OCI-LY3 (cell line): ENCODE results near the gene PBX3.

Experiments used
- H2AFZ ChIP-seq: fragments of 200-600, 300-600 bp; shearing (Covaris generic); 2 replicates; pipeline ENCODE4 v1.6.0; 2014; ENCODE audit warnings: antibody characterized with exemption, low read depth, low read length
- H3K27ac ChIP-seq: fragments of 200-600, 300-600 bp; sonication (generic); 2 replicates; pipeline ENCODE4 v1.5.1; 2014; ENCODE audit warnings: mild to moderate bottlenecking, low read length, moderate library complexity, mixed read lengths
- H3K27me3 ChIP-seq: fragments of 200-600, 300-600 bp; sonication (generic); 2 replicates; pipeline ENCODE4 v1.6.1; 2014; ENCODE audit warnings: low read depth, low read length, mixed read lengths
- H3K36me3 ChIP-seq: fragments of 200-600, 300-600 bp; sonication (generic); replicated peaks from 2 replicates; pipeline ENCODE3; 2014; ENCODE audit warnings: low read depth, low read length, mixed read lengths
- H3K4me1 ChIP-seq: fragments of 300-600, 200-600 bp; sonication (generic); 2 replicates; pipeline ENCODE4 v1.6.1; 2014; ENCODE audit warnings: low read length, mixed read lengths
- H3K4me2 ChIP-seq: fragments of 200-600, 300-600 bp; sonication (generic); 2 replicates; pipeline ENCODE4 v1.6.1; 2014; ENCODE audit warnings: low read length, mixed read lengths
- H3K4me3 ChIP-seq: fragments of 300-600, 200-600 bp; sonication (generic); 2 replicates; pipeline ENCODE4 v1.5.1; 2014; ENCODE audit warnings: antibody characterized with exemption, mild to moderate bottlenecking, low read length, moderate library complexity
- H3K79me2 ChIP-seq: fragments of 300-600, 200-600 bp; shearing (Covaris generic); 2 replicates; pipeline ENCODE4 v1.6.1; 2014; ENCODE audit warnings: mild to moderate bottlenecking, low read length, mixed read lengths
- H3K9ac ChIP-seq: fragments of 300-600, 200-600 bp; shearing (Covaris generic); 2 replicates; pipeline ENCODE4 v1.6.0; 2014; ENCODE audit warnings: mild to moderate bottlenecking, low read length, moderate library complexity
- H3K9me3 ChIP-seq: fragments of 200-600, 300-600 bp; shearing (Covaris generic); 2 replicates; pipeline ENCODE4 v1.6.1; 2014; ENCODE audit warnings: low read length, mixed read lengths; ENCODE audit not compliant: insufficient read depth
- H4K20me1 ChIP-seq: fragments of 200-600, 300-600 bp; sonication (generic); 2 replicates; pipeline ENCODE4 v1.6.1; 2016; ENCODE audit warnings: low read length, mixed read lengths; ENCODE audit not compliant: insufficient read depth
- EZH2phosphoT487 ChIP-seq: fragments of 200-600 bp; shearing (Covaris generic); IDR thresholded peaks from 2 replicates; pipeline ENCODE4 v1.6.1; 2018; ENCODE audit warnings: antibody characterized with exemption, mixed run types, low read depth
- TF ChIP-seq, protein P1 (sequence below): fragments of 200-600, 300-600 bp; sonication (generic); IDR thresholded peaks from 2 replicates; pipeline ENCODE4 v1.5.1; 2014; ENCODE audit warnings: antibody characterized with exemption, low read length, low read depth

Gene PBX3

GRCh38 chr9:125825762-125826161 is 78.6 kb downstream of the PBX3 start:
- Histone ChIP-seq H2AFZ (no peak overlapping the region), H3K27ac (no peak overlapping the region), H3K4me2 (no peak overlapping the region), H3K9ac (no peak overlapping the region), H3K9me3 (no peaks in the 10 kb centered on the region), H3K36me3 (no peaks in the 10 kb centered on the region), H3K4me3 (no peak overlapping the region), H3K4me1 (peaks cover 24% of the 10 kb centered on the region), H3K79me2 (no peaks in the 10 kb centered on the region), H4K20me1 (no peaks in the 10 kb centered on the region), H3K27me3 (no peaks in the 10 kb centered on the region)
- no peak for TF ChIP-seq EZH2phosphoT487
- TF ChIP-seq, protein P1, sequence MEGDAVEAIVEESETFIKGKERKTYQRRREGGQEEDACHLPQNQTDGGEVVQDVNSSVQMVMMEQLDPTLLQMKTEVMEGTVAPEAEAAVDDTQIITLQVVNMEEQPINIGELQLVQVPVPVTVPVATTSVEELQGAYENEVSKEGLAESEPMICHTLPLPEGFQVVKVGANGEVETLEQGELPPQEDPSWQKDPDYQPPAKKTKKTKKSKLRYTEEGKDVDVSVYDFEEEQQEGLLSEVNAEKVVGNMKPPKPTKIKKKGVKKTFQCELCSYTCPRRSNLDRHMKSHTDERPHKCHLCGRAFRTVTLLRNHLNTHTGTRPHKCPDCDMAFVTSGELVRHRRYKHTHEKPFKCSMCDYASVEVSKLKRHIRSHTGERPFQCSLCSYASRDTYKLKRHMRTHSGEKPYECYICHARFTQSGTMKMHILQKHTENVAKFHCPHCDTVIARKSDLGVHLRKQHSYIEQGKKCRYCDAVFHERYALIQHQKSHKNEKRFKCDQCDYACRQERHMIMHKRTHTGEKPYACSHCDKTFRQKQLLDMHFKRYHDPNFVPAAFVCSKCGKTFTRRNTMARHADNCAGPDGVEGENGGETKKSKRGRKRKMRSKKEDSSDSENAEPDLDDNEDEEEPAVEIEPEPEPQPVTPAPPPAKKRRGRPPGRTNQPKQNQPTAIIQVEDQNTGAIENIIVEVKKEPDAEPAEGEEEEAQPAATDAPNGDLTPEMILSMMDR: no peak

DNA sequence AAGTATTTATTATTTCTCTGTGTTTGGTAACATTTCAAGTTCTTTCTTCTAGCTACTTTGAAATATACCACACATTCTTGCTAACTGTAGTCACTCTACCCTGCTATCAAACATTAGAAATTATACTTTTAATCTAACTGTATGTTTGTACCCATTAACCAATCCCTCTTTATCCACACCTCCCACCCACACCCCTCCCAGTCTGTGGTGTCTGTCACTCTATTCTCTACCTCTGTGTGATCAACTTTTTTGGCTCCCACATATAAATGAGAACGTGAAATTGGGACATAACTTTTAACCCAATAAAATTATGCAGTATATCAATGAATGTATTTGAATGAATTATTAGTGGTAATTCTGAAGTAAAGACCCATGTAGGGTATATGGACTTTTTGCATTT is 79.7 kb downstream of the PBX3 start:
- no peak for TF ChIP-seq EZH2phosphoT487
- TF ChIP-seq, protein P1: no peak
- Histone ChIP-seq H2AFZ (no peak overlapping the region), H3K9me3 (no peaks in the 10 kb centered on the region), H3K4me3 (no peak overlapping the region), H3K9ac (no peak overlapping the region), H3K27ac (no peak overlapping the region), H4K20me1 (no peaks in the 10 kb centered on the region), H3K4me1 (peaks cover 14% of the 10 kb centered on the region), H3K36me3 (no peaks in the 10 kb centered on the region), H3K4me2 (no peak overlapping the region), H3K27me3 (no peaks in the 10 kb centered on the region), H3K79me2 (no peaks in the 10 kb centered on the region)

- Histone ChIP-seq H3K79me2 (no peaks in the 10 kb centered on the region), H3K27me3 (no peaks in the 10 kb centered on the region), H3K4me1 (peaks cover 8% of the 10 kb centered on the region), H3K4me2 (peak overlapping the region; percentile 90), H3K9ac (peak overlapping the region; percentile 32), H3K9me3 (no peaks in the 10 kb centered on the region), H3K4me3 (peak overlapping the region; percentile 76), H3K36me3 (no peaks in the 10 kb centered on the region), H4K20me1 (no peaks in the 10 kb centered on the region), H3K27ac (no peak overlapping the region), H2AFZ (peak overlapping the region; percentile 81)
- TF ChIP-seq EZH2phosphoT487: no peak
- TF ChIP-seq, protein P1: no peak
Observed at GRCh38 chr9:125829743-125830142, 82.6 kb downstream of the PBX3 start.

DNA sequence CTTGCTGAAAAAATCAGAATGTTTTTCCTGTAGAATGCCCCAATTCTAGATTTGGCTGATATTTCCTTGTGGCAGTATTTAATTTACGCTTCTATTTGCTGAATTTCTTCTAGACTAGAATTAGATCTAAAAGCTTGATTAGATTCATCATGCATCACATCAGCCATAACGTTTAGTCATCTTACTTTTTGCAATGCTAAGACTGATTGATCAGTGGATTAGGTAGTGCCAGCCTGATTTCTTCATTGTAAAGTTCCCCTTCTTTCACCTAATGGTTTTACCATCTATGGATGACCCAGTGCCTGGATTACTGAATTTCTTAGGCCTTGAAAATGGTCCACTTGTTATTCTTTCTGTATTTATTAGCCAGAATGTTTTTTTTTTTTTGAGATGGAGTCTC is 83.9 kb downstream of the PBX3 start:
- H3K27me3 ChIP-seq: no peaks in the 10 kb centered on the region
- H3K27ac ChIP-seq: no peak overlapping the region
- H3K4me2 ChIP-seq: no peak overlapping the region
- no peaks in the 10 kb centered on the region for H4K20me1 ChIP-seq
- H3K36me3 ChIP-seq: no peaks in the 10 kb centered on the region
- no peak overlapping the region for H2AFZ ChIP-seq
- no peaks in the 10 kb centered on the region for H3K9me3 ChIP-seq
- no peaks in the 10 kb centered on the region for H3K79me2 ChIP-seq
- TF ChIP-seq, protein P1: no peak
- TF ChIP-seq EZH2phosphoT487: no peak
- H3K4me1 ChIP-seq: peaks cover 8% of the 10 kb centered on the region
- H3K4me3 ChIP-seq: no peak overlapping the region
- H3K9ac ChIP-seq: no peak overlapping the region
